Limb (tissue), 2 donors: ENCODE measurements around the gene PHOX2B.

ENCODE experiments used
- DNase-seq, 2 donors: peaks; one replicate each; pipeline ENCODE4 v3.0.0-alpha.2; 2016; ENCODE audit errors: extremely low spot score in 2 of 2

The PHOX2B gene

DNA sequence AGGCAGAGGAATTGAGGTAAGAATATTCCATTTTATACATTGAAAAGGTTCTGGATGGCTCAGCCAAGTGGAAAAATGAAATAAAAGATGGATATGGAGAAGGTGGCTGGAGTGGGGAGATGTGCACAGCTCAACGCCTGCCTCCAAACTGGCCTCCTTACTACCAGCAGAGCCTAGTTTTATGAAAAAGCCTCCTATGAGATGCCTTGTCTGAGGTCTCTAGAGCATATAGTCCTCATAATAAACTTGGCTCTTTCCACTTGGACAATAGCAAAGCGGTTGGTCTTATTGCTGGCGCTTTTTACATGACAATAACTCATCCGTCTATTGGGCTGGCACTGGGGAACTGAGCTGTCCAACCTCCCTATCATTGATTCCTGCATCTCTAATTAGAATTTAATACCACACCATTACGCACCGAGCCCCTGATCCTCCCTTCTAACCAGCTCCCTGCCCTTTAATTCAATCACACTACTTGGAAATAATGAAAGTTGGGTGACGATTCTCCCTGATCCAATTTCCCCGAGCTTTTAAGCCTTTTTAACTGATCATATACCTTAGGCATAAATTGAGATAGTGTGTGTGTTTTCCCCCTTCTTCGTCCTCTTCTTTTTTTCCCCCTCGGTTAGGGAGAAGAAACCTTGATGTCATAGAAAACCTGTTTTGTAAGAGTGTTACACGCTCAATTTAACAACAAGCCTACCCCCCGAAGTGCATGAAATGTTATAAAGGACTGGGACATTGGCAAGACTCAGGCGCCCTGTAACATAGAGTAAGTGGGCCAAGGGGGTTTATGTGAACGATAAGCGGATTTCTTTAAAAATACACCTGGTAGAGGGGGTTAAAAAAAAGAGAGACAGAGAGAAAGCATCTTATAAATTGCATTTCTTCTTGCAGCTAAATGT lies at the start of gene PHOX2B:
TSS of gene PHOX2B (minus strand) at position 155 of the 905 bp plus-strand sequence. CDS start at position 40, 115 bp downstream.
- peak in 1 of 2 donors; percentile 37 for DNase-seq

DNA sequence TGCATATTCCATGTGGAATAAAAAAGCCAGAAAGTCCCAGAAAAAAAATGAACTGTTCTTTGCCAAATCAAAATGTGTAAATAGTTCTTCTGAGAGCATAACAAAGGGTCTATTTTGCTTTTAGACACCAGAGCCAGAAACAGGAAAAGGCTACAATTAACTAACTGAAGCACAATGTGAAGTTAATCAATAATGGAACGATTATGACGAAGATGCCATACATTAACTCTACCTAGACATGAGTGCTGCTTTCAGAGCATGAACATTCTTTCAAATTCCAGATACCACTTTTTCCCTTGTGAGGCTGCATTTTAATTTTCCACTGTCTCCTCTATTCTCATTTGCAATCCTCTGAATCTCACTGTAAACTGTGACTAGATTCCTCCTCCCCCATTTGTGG lies 48.7 kb upstream of the PHOX2B start:
- no peak for DNase-seq

DNA sequence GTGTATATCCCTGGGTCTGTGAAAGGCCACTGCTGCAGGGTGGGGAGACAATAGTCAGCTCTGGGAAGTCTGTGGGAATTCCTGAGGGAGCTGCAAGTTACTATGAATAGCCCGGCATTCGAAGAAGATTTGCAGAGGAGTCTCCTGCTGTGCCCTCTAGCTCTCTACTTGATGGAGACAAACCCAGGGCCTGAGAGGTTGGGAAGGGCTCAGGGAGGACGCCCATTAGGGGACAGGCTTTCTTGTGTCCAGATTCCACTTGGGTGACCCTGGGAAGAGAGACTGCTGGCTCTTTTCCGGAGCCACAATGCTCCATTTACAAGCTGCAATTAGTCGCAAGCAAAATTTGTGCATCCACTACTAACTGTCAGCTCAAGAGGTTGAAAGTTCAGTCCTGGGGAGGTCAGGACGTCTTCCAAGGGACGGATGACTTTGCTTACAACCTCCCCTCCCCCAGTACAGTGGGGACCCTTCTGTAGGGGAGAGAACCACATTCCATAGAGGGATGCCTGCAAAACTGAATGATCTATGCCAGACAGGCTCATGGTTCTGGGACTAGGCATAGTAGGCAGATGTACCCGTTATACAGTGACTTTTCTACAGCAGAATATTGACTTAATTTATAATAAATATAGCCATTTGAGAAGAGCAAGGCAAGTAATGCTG lies 48.2 kb upstream of the PHOX2B start:
- DNase-seq = no peak

DNA sequence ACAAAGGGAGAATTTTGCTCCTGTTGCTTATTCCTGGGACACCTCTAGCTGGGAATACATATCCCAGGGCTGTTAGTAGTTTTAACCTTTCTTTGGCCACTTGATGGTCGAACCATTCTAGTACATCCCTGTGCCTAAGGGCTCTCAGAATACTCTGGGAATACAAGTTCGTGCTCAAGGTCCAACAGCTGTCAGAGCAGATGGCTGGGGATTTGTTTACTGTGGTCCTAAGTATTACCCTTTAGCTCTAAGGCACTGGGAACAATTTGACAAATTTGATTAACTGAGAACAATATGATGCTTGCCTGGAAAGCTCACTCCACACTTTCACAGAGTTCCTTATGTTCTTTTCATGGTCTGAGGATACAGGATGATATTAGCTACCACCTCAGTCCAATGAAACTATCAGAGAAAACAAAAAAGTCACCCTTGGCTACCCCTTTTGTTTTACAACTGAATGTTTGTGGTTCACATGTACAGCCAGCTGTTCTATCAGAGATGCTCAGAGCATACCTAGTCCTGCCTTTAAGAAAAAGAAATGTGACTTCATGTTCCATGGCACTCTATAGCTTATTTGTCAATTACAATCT lies 47.4 kb upstream of the PHOX2B start:
- no peak for DNase-seq

DNA sequence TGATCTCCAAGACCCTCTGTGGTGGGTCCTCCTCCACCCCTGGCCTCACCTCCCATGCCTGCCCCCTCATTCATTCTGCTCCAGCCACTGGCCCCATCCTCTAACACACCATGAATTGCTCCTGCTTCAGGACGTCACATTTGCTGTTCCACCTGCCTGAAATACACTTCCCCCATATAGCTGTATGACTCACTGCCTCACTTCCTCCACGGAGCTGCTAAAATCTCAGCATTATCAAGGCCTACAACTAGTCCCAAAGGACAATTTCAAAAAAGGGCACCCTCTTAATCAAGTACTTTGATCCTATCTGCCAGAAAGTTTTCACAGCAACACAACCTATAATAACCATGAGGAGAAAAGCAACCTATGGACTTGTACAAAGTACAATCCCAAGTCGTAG lies 43.6 kb upstream of the PHOX2B start:
- no peak for DNase-seq

DNA sequence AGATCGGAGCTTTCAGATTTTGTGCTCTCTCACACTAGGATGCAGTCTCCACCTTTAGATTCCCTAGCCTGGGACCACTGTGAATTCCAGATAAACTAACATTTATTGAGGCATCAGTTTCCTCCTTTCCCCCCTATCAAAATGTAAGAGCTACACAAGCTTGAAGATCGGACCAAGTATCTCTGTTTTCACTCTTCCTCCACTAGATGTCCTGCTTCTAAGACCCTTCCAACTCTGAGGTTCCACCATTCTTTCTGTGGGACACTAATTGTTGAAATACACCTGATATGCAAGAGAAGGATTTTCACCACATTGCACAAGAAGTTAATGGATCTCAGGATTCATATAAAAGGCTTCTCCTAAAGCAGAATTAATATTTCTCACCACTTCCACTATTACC lies 43.0 kb upstream of the PHOX2B start:
- no peak for DNase-seq

DNA sequence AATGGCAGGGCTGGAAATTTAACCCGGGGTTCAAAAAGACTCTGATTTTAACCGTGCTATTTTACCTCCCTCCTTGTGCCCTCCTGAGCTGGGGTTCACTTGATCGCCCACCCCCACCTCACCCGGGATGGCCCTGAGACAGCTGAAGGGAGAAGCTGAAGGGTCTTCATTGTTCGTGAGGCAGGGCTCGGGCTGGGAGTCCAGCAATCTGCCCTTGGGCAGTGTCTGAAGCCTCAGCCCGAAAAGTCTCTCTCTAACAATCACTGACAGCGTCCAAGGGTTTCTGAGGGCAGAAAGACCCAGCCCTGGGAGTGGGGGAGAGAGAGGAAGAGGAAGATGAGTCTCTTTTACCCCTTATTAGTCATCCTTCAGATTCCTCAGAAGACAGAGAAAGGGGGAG lies 39.4 kb upstream of the PHOX2B start:
- DNase-seq = no peak

DNA sequence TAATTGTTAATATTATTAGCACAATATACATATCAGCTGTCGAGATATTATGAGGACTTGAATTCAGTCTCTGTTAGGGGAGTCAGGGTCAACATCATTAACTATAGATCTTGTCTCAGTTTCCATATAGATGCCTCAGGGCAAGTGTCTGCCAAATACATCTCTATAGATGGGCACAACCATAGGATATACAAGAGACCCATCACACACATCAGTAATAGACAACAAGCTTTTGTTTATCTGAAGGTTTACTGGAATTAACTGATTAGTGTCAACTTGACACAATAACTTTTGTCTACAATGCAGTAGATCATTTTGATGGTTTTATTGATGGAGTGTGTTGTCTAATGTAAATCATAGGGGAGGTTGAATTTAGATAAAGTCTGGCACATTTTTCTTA lies 37.1 kb upstream of the PHOX2B start:
- no peak for DNase-seq

DNA sequence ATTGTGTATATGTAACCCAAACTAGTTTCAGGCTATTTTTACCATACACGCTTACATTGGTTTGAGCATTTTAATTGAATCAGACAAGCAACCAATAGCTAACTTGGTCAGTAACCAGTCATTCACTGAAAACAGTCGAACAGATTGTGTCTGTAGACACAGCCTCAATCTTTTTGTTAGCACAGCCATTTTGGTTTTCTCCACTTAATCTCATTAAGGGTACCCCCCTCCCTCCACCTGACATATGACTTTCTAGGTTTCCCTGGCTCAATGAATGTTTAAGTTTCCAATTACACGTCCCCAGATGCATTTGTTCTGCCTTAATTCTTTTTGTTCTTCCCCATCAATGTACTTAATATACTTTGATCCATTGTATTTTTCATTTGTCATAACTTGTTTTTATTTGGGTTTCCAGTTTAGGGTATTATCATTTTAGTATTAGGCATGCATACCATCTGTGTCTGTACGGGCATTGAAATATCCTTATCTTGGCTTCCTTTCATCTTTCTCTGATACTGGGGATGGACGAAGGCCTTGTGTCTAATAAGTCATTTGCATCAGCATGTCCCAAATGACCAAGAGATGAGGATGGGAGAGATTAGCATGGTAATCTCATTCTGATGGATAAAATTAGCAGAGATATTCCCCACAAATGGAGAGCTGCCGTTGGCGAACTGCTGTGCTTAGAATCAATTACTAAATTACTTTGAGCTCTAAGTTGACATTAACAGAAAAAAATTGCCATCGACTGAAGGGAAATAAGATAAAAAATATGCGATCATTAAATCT lies 35.9 kb upstream of the PHOX2B start:
- no peak for DNase-seq

DNA sequence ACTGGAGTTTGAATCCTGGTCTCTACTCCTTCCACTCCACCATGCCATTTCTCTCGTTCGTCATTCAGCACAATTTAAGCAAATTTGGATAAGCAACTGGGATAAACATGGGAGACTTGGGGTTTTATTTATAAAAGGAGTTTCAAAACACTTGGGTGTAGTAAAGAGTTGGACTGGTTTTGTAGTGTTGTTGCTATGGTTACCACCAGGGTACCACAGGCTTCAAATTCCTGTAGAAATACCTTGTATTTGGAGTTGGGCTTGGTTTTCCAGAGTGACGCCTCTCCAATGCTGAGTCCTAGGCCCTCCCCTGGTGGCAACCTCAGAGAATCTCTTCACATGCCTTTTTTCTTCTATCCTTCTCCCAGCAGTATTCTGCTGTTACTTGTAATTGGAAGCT lies 27.9 kb upstream of the PHOX2B start:
- DNase-seq = no peak

DNA sequence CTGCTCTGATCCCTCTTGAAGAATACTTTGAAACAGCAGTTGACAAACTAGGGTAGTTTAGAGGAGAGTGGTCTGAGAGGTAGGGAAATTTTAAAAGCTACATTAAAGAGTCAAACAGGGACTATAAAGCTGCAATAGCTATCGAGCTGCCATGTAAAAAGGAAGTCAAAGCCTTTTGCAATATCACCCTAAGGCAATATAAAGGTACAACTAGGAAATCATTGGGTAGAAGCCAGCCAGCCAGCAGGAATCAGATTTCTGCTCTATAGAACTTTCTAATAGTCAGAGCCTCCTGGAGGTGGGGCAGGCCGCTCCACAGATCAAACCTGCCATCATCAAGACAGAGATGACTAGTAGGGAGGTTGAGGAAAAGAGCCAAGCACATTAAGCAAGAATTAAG lies 15.2 kb upstream of the PHOX2B start:
- no peak for DNase-seq

DNA sequence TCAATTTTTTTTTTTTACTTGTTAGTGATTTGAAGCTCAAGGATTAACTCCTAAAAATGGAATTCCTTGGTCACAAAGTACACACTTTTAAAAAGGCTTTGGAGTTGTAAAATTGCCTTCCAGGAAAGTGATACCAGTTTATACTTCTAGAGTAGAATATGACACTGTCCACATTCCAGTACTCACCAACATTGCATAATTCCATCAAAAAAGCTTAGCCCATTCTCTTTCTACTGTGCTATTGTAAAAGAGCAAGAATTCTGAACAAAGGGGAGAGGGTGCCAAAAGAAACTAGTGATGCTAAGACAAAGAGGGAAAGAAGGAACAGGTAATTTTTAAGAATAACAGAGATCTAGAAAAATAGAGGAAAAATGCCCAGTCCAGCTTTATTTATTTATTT lies 10.4 kb upstream of the PHOX2B start:
- DNase-seq = no peak

DNA sequence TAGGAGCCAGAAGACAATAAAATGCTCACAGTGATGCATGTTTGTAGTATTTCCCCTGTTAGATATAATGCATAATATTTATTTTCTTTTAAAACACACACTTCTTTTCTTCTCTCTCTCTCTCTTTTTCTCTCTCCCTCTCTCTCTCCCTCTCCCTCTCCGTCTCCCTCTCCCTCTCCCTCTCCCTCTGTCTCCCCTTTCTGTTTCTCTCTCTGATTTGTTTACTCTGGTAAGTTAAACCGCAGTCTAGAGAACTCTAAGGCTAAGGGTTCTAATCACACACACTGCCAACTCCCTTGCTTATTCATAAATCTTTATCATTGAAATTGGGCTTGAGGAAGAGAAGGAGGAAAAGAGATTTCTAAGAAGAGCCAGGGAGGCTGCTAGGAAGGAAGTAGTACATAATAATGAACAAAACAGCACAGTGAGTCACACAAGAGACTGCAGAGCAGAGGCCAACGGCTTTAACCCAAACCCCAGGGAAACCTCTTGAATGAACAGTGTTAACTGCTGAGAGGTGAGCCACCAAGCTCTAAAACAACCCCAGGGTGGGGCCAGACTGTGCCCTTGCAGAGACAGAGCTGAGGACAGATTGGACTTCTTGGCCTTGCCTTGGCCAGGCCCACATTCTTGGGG lies 9.1 kb upstream of the PHOX2B start:
- no peak for DNase-seq

DNA sequence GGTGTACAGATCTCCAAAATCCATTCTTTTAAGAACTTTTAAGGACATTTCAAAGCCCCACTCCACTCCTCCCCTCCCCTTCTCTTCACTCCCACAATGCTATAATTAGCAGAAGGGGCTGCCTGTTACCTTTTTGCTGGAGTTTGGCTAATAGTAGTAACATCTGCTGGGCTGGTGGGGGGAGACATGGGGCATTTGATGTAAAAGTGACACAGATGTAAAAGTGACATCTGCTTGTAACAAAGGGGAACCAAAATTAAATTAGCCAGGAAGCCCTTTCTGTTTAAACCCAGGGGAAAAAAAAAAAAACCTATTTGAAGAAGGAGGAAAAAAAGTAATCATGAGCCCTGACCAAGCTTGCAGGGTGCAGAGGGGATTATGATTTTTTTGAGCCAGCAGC lies 5.4 kb upstream of the PHOX2B start:
- no peak for DNase-seq

DNA sequence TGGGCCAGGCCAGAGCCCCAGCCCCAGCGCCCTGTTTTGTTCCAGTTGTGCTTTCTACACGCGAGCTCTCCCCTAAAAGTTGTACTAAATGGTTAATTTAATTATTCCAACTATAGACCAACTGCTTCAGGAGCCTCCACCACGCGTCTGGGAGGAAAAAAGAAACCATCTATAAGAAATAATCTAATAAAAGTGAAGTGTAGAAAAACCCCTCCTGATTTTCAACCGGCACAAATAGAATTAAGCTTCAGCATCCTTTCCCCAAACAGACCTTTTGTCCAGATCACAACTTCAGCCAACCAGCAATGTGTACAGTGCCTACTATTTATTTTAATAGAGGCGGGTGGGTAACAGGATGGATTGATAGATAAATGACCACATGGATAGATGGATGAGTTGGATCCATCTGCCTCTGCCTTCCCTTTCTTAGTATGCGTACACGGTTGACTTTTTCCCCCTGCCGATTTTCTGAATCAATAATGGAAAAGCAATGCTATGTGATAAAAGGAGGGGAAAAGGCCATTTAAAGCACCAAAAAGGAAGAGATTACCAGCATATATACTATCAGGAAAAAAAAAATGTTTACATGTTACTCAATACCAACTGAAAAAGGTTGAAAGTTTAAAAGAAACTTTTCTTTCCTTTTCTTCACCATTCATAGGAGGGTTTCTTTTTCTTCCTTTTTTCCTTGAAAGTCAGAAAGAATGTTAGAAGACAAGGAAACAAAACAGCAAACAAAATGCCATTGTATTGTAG lies 3.7 kb upstream of the PHOX2B start:
- DNase-seq = no peak

DNA sequence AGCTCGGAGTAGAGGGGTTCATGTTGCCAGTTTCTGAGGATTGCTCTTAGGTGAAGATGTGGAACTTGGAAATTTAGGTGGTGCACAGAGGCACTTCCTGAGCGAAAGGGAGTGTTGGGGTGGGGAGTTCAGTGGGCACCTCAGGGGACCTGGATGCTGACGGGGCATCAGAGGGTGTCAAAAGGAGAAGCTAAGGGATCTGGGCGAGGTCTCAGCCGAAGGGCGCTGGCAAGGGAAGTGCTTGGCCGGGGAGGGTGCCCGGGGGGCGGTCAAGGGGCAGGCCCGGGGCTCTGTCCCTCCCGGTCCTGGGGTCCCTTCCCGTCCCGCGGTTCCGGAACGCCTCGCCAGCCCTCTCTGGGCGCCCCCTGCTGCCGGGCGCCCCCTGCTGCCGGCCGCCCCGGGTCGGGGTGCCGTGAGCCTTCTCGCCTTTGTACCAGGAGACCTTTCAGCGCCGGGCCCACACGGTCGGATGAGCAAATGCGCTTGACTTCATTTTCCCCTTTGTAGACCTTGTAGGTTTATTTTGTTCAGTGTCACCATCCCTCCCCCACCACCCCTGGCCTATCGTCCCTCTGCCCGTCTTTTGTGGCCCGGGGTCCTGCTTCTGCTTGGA lies 3.0 kb upstream of the PHOX2B start:
- peak in 1 of 2 donors; percentile 31 for DNase-seq

DNA sequence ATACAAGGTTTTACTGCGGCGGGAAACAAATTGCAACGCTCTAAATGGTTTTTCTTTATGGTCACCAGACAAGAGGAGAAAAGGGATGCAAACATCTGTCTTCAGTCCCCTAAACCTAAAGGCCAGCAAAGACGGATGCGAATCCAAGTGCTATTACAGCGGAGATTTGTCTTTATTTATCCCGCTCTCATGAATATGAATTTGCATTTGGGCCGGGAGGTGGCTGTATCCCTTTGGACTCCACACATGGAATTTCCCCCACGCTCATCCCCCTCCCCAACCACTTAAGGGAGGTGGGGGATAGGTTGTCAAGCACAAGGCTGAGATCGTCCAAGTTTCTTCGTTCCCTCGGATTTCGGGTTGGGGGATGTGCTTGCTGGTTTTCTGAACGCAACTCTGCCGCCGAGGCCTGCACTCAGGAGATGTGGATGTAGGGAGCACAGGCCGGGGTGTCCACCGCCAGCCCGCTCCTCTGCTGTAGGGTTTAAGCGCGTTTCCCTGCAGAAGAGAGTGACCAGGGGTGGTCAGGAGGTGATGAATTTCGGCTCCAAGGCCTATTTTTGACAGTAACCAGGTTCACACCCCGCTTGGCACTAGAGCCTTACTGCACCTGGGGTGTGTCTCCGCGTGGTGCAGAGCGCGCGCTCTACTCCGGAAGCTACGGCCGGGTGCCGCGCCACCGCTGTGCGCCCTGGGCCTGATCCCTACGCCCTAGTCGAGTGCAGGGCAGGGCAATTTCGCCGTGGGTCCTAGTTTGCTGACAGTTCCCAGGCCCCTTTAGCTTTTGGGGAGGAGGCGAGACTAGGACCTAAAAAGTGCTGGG lies 2.3 kb upstream of the PHOX2B start:
- DNase-seq = peak in 1 of 2 donors; percentile 44

DNA sequence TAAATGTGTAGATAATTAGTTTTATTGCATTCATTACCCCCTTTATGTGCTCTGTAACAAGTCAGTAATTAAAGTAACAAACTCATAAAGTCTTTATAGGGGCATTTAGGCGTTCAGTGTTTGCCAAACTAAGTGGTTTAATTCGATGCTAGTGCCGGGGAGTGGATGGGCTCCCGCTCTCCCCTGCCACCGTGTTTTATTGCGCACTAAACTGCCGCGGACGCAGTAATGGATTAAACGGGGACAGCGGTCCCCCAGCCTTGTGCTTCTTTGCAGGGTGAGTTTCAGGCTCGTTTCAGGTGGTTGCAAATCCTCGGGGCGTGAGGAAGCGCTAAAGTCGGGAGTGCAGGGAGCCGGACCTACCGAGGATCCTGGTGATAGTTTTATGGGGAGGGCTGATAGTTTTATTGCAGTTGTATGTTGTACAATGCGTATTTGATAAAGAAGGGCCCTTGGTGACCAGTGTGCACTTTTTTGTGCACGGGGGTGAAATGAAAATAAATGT lies 1.6 kb upstream of the PHOX2B start:
- peak in 1 of 2 donors; percentile 51 for DNase-seq

DNA sequence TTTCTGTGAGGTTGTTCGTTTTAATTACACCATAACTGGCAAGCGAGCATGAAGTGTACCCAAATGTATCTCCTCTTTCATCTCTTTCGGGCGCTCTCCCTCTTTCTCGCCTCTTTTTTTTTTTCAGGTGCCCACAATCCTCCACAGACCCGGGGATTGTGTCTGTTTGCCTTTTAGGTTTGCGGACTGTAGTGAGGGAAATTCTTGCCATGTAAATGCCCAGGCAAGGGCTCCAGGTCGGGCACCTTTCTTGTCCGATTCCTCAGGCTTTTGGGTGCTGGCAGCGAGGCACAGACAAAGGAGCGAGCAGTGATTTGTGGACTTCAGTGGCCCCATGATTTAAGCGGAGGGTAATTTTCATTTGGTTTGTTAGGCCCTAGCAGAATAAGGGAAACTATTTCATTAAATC lies 1.1 kb upstream of the PHOX2B start:
- peak in 1 of 2 donors; percentile 56 for DNase-seq
